T-cell (primary cell): ENCODE measurements around the gene MRTFA. TPM values are rescaled to one million over a fixed set of nuclear protein-coding genes. Genes with fewer than 3 reads are reported as not detected.
"Not testable (repeated sequence)": the region's sequence is repeated elsewhere in the genome, so short reads cannot be mapped to it uniquely, and the experiment has no call there.

Experiments used
- ATAC-seq, 4 experiments: fragments of 200-7000 bp in 3 of 4; fragments of 150-1000 bp in 1 of 4; cut with Tn5 transposase; replicated peaks in 1 of 4; 1 replicate in 3 of 4; 2 replicates in 1 of 4; pipeline ENCODE4 v1.10.0; 2021; ENCODE audit warnings: moderate library complexity in 3 of 4, mild to moderate bottlenecking in 2 of 4, moderate number of reproducible peaks in 1 of 4
- CTCF ChIA-PET, 2 donors: fragments of 300-600 bp; sonication (Branson Sonifier 250); formaldehyde crosslinking; loops; one replicate each; lab custom pipeline; 2022; ENCODE audit warnings: antibody characterized with exemption in 2 of 2; lab: Charles Lee
- POLR2A ChIA-PET, 2 donors: fragments of 300-600 bp; sonication (Branson Sonifier 250); formaldehyde crosslinking; loops; one replicate each; lab custom pipeline; 2022; ENCODE audit warnings: antibody characterized with exemption in 2 of 2; lab: Charles Lee
- DNase-seq, 35 experiments: peaks; one replicate each; pipeline versions ENCODE4 v3.0.0 to v3.0.0-alpha.2; 2013 to 2023
- H3K27ac ChIP-seq: one replicate; pipeline ENCODE4 v1.5.1; 2013; ENCODE audit warnings: low read length
- H3K27me3 ChIP-seq, 2 experiments: replicated peaks in 1 of 2; 1 replicate in 1 of 2; 2 replicates in 1 of 2; pipeline versions ENCODE4 v1.6.1 to v1.7.0; 2013; ENCODE audit warnings: low read length in 1 of 2, mixed read lengths in 1 of 2; ENCODE audit not compliant: control insufficient read depth in 2 of 2, insufficient read depth in 2 of 2; ENCODE audit errors: extremely low read depth in 1 of 2
- H3K36me3 ChIP-seq, 2 donors: 1 replicate in 1 of 2; 2 replicates in 1 of 2; pipeline versions ENCODE4 v1.6.1 to v1.7.0; 2013; ENCODE audit warnings: low read length in 1 of 2; ENCODE audit not compliant: control insufficient read depth in 2 of 2, insufficient read depth in 1 of 2; ENCODE audit errors: extremely low read depth in 1 of 2
- H3K4me1 ChIP-seq, 2 experiments: 1 replicate in 1 of 2; 2 replicates in 1 of 2; pipeline versions ENCODE4 v1.6.1 to v1.7.0; 2013; ENCODE audit warnings: low read length in 2 of 2, mixed read lengths in 1 of 2; ENCODE audit not compliant: insufficient read depth in 2 of 2, control insufficient read depth in 1 of 2; ENCODE audit errors: extremely low read depth in 1 of 2
- H3K4me3 ChIP-seq, 2 donors: 1 replicate in 1 of 2; 2 replicates in 1 of 2; pipeline versions ENCODE4 v1.5.1 to v1.7.0; 2013; ENCODE audit warnings: mild to moderate bottlenecking in 2 of 2, low read length in 1 of 2, moderate library complexity in 1 of 2; ENCODE audit not compliant: control insufficient read depth in 1 of 2; ENCODE audit errors: extremely low read depth in 1 of 2
- H3K9me3 ChIP-seq: 2 replicates; pipeline ENCODE4 v1.7.0; 2013
- H3K27ac Mint-ChIP-seq, 2 donors: one replicate each; pipeline ENCODE4 v1.8.0; 2020 to 2021; ENCODE audit warnings: mild to moderate bottlenecking in 2 of 2, mixed read lengths in 2 of 2
- H3K27me3 Mint-ChIP-seq, 2 donors: one replicate each; pipeline ENCODE4 v1.8.0; 2021 to 2022; ENCODE audit warnings: mixed read lengths in 2 of 2
- H3K36me3 Mint-ChIP-seq: one replicate; pipeline ENCODE4 v1.8.0; 2021; ENCODE audit warnings: mixed read lengths
- H3K4me1 Mint-ChIP-seq, 3 donors: one replicate each; pipeline ENCODE4 v1.8.0; 2020 to 2022; ENCODE audit warnings: mixed read lengths in 3 of 3, mild to moderate bottlenecking in 1 of 3
- H3K4me3 Mint-ChIP-seq, 3 donors: one replicate each; pipeline ENCODE4 v1.8.0; 2020 to 2022; ENCODE audit warnings: mild to moderate bottlenecking in 3 of 3, mixed read lengths in 3 of 3, moderate library complexity in 3 of 3
- H3K9me3 Mint-ChIP-seq, 3 donors: one replicate each; pipeline ENCODE4 v1.8.0; 2020 to 2022; ENCODE audit warnings: mixed read lengths in 3 of 3
- WGBS: methylation state at CpG from one replicate; pipeline ENCODE4 v1.1.5; 2013; ENCODE audit warnings: missing lambda C conversion rate; ENCODE audit not compliant: insufficient coverage; 5-methylcytosine and 5-hydroxymethylcytosine counted together
- total RNA-seq, 35 experiments: library from RNA in 6 of 35; stranded (reverse) in 6 of 35; fragments of 120-200 nt in 1 of 35; gene quantifications; one replicate each; pipeline versions ENCODE4 v1.2.1 to v1.2.4 and lab custom pipeline; 2013 to 2026

MRTFA gene
- total RNA-seq, 5 donors from 2014 or later (not counting 1 experiment from before 2014, with no cell fraction given) = 81.9 to 118 (median 114) TPM

DNA sequence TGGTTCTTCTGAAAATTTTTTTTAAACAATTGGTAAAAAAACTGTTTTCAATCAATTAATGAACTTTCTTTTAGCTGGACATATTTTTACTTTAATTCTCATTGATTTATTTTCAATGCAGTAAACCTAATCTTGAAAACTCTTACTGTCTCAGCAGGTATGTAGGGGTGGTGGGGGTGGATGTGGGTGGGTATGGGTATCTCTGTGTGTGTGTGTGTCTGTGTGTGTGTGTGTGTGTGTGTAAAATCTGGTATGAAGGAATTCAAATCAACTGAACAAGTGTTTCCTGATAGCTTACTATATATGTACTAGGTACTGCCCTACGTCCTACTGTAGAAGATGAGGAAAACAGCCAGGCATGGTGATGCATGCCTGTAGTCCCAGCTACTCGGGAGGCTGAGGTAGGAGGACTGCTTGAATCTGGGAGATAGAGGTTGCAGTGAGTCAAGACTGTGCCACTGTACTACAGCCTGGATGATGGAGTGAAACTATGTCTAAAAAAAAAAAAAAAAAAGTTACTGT, 75.5 kb downstream of the MRTFA start:
- H3K27ac ChIP-seq = no peak overlapping the region
- ATAC-seq (no peak), DNase-seq (no peak)
- CTCF ChIA-PET = interaction anchor here in 1 of 2 donors (0.6 kb wide), 1 partner anchor 43 kb away, joined by 3 read pairs; no protein-coding TSS in a partner anchor
- H3K4me3 ChIP-seq = no peak overlapping the region
- WGBS = 83% methylated on average over 1 of the region's 2 CpGs
- H3K4me1 ChIP-seq = no peaks in the 10 kb centered on the region
- no peaks in the 10 kb centered on the region for H3K9me3 ChIP-seq
- H3K36me3 ChIP-seq = no peaks in the 10 kb centered on the region
- no peak overlapping the region for H3K27ac Mint-ChIP-seq
- POLR2A ChIA-PET = no interaction called here
- H3K4me1 Mint-ChIP-seq = peaks cover 20 to 27% (median 22%) of the 10 kb centered on the region in 3 donors
- no peaks in the 10 kb centered on the region for H3K27me3 ChIP-seq
- no peak overlapping the region for H3K4me3 Mint-ChIP-seq
- peaks cover 17% of the 10 kb centered on the region for H3K36me3 Mint-ChIP-seq
- no peaks in the 10 kb centered on the region for H3K9me3 Mint-ChIP-seq
- no peaks in the 10 kb centered on the region for H3K27me3 Mint-ChIP-seq

DNA sequence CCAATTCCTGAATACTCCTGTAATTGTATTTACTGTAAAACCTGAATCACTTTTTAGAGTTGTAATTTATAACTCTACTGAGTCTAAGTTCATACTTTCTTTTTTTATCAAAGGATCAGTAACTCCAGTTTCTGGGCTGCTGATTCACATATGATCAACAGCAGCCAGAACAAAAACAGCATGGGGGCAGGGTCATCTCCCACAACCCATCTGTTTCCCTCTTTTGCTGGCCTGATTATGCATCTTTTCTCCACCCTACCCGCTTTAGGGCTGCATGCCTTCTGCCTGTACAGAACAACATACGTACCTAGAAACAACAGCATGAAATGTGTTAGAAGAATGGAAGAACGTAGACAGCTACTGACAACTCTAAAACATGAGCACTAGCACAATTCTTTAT, 76.0 kb downstream of the MRTFA start:
- CTCF ChIA-PET = no interaction called here
- POLR2A ChIA-PET = no interaction called here
- peaks cover 15% of the 10 kb centered on the region for H3K36me3 Mint-ChIP-seq
- Histone ChIP-seq H3K9me3 (no peaks in the 10 kb centered on the region), H3K4me3 (no peak overlapping the region), H3K27ac (no peak overlapping the region), H3K36me3 (no peaks in the 10 kb centered on the region), H3K4me1 (no peaks in the 10 kb centered on the region), H3K27me3 (no peaks in the 10 kb centered on the region)
- H3K27ac Mint-ChIP-seq = no peak overlapping the region
- DNase-seq (no peak), ATAC-seq (no peak)
- H3K27me3 Mint-ChIP-seq = no peaks in the 10 kb centered on the region
- H3K4me1 Mint-ChIP-seq = peaks cover 20 to 27% (median 22%) of the 10 kb centered on the region in 3 donors
- WGBS = no CpG with 5 or more reads among the region's 3 CpGs
- H3K4me3 Mint-ChIP-seq = no peak overlapping the region
- H3K9me3 Mint-ChIP-seq = no peaks in the 10 kb centered on the region

DNA sequence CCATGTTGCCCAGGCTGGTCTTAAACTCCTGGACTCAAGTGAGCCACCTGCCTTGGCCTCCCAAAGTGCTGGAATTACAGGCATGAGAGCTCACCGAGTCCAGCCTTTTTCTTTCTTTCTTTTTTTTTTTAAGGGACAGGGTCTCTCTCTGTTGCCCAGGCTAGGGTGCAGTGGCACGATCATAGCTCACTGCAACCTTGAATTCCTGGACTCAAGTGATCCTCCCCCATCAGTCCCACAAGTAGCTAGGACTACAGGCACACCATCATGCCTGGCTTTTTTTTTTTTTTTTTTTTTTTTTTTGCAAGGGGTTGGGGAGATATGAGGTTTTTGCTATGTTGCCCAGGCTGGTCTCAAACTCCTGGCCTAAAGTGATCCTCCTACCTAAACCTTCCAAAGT, 78.5 kb downstream of the MRTFA start:
- Histone ChIP-seq H3K36me3 (no peaks in the 10 kb centered on the region), H3K27me3 (no peaks in the 10 kb centered on the region), H3K4me1 (peaks cover 0 to 5% of the 10 kb centered on the region in 2 experiments), H3K4me3 (no peak overlapping the region), H3K27ac (no peak overlapping the region), H3K9me3 (no peaks in the 10 kb centered on the region)
- Mint-ChIP-seq H3K9me3 (peaks cover 0 to 3% (median 2%) of the 10 kb centered on the region in 3 donors), H3K4me3 (no peak overlapping the region), H3K27ac (no peak overlapping the region), H3K4me1 (peaks cover 22 to 39% (median 34%) of the 10 kb centered on the region in 3 donors), H3K36me3 (peaks cover 29% of the 10 kb centered on the region), H3K27me3 (no peaks in the 10 kb centered on the region)
- WGBS = 100% methylated on average over 1 of the region's 2 CpGs
- ChIA-PET CTCF (no interaction called here), POLR2A (interaction anchor here in 1 of 2 donors (0.6 kb wide), 1 partner anchor 193 kb away, joined by 3 read pairs; no protein-coding TSS in a partner anchor)
- no peak for DNase-seq
- no peak for ATAC-seq

DNA sequence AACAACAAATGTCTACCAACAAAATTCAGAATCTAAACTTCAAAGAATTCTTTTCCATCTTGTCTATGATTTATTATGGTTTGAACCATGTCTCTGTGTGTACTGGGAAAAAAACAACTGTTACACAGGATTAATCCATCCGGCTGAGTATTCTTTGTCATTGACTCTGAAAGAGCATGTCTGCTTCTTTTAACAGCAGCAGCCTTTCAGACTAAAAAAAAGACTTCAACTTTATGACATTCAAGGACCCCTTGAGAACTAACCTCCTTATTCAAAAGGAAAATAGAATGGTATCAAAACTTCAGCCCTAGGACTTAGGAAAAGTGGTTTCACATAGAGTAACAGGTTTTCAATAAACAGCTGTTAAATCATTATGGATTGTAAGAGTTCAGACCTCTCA, 79.9 kb downstream of the MRTFA start:
- peaks cover 26 to 38% (median 36%) of the 10 kb centered on the region in 3 donors for H3K4me1 Mint-ChIP-seq
- POLR2A ChIA-PET = no interaction called here
- Histone ChIP-seq H3K36me3 (peaks cover 0 to 7% of the 10 kb centered on the region in 2 donors), H3K4me3 (no peak overlapping the region), H3K27ac (no peak overlapping the region), H3K27me3 (no peaks in the 10 kb centered on the region), H3K9me3 (no peaks in the 10 kb centered on the region), H3K4me1 (peaks cover 0 to 5% of the 10 kb centered on the region in 2 experiments)
- DNase-seq (no peak), ATAC-seq (no peak)
- WGBS = 100% methylated on average over 1 of the region's 1 CpG
- H3K27me3 Mint-ChIP-seq = no peaks in the 10 kb centered on the region
- peaks cover 41% of the 10 kb centered on the region for H3K36me3 Mint-ChIP-seq
- peaks cover 5 to 10% (median 8%) of the 10 kb centered on the region in 3 donors for H3K9me3 Mint-ChIP-seq
- H3K4me3 Mint-ChIP-seq = no peak overlapping the region
- H3K27ac Mint-ChIP-seq = no peak overlapping the region
- CTCF ChIA-PET = no interaction called here

DNA sequence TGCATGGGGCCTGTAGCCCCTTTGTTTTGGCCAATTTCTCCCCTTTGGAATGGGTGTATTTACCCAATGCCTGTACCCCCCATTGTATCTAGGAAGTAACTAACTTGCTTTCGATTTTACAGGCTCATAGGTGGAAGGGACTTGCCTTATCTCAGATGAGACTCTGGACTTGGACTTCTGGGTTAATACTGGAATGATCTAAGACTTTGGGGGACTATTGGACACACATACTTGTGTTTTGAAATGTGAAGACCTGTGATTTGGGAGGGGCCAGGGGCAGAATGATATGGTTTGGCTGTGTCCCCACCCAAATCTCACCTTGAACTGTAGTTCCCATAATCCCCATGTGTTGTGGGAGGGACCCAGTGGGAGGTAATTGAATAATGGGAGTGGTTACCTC, 82.5 kb downstream of the MRTFA start:
- peaks cover 0 to 13% of the 10 kb centered on the region in 2 donors for H3K36me3 ChIP-seq
- H3K4me3 Mint-ChIP-seq, H3K27me3 Mint-ChIP-seq, ATAC-seq, CTCF ChIA-PET, H3K4me1 ChIP-seq, H3K9me3 ChIP-seq, DNase-seq, H3K27me3 ChIP-seq, H3K27ac ChIP-seq, H3K9me3 Mint-ChIP-seq, H3K4me3 ChIP-seq, H3K27ac Mint-ChIP-seq: not testable (repeated sequence)
- no CpG with 5 or more reads among the region's 1 CpG for WGBS
- peaks cover 46% of the 10 kb centered on the region for H3K36me3 Mint-ChIP-seq
- peaks cover 19 to 32% (median 27%) of the 10 kb centered on the region in 3 donors for H3K4me1 Mint-ChIP-seq
- POLR2A ChIA-PET = interaction anchor here in 1 of 2 donors (0.6 kb wide), 1 partner anchor 488 kb away, joined by 4 read pairs; no protein-coding TSS in a partner anchor

DNA sequence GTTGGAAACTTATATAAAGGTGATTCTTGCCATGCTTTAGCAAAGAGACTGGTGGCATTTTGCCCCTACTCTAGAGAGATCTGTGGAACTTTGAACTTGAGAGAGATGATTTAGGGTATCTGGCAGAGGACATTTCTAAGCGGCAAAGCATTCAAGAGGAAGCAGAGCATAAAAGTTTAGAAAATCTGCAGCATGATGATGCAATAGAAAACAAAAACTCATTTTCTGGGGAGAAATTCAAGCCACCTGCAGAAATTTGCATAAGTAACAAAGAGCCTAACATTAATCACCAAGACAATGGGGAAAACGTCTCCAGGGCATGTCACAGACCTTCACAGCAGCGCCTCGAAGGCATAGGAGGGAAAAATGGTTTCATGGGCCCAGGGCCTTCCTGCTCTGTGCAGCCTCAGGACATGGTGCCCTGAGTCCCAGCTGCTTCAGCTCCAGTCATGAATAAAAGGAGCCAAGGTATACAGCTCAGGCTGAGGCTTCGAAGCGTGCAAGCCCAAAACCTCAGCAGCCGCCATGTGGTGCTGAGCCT, 83.4 kb downstream of the MRTFA start:
- H3K27ac Mint-ChIP-seq = peak overlapping the region in 1 of 2 donors; percentile 36
- ATAC-seq (no peak), DNase-seq (no peak)
- H3K9me3 ChIP-seq = no peaks in the 10 kb centered on the region
- H3K9me3 Mint-ChIP-seq = peaks cover 5 to 10% (median 8%) of the 10 kb centered on the region in 3 donors
- H3K4me3 ChIP-seq = no peak overlapping the region
- peaks cover 0 to 5% of the 10 kb centered on the region in 2 experiments for H3K4me1 ChIP-seq
- H3K36me3 Mint-ChIP-seq = peaks cover 48% of the 10 kb centered on the region
- no peaks in the 10 kb centered on the region for H3K27me3 ChIP-seq
- ChIA-PET CTCF (no interaction called here), POLR2A (no interaction called here)
- H3K27ac ChIP-seq = no peak overlapping the region
- H3K4me1 Mint-ChIP-seq = peaks cover 19 to 32% (median 27%) of the 10 kb centered on the region in 3 donors
- H3K36me3 ChIP-seq = peaks cover 0 to 16% of the 10 kb centered on the region in 2 donors
- 94% methylated on average over 6 of the region's 7 CpGs for WGBS
- H3K27me3 Mint-ChIP-seq = no peaks in the 10 kb centered on the region
- H3K4me3 Mint-ChIP-seq = no peak overlapping the region
